Lung (tissue), 12 donors: ENCODE results near the gene SLC35D1. TPM values are rescaled to one million over a fixed set of nuclear protein-coding genes. Genes with fewer than 3 reads are reported as not detected.

Experiments
- ATAC-seq: fragments of 200-7000 bp; cut with Tn5 transposase; one replicate; pipeline ENCODE4 v1.9.1; 2020; ENCODE audit warnings: moderate number of reproducible peaks; ENCODE audit not compliant: insufficient read depth, low FRiP score
- DNase-seq, 3 donors: peaks; one replicate each; pipeline ENCODE4 v3.0.0-alpha.2; 2013 to 2017
- H3K27ac ChIP-seq, 2 donors: one replicate each; pipeline ENCODE4 v1.5.1; 2013; ENCODE audit warnings: mild to moderate bottlenecking in 2 of 2, moderate library complexity in 2 of 2, control low read depth in 1 of 2, inconsistent platforms in 1 of 2, low read depth in 1 of 2, low read length in 1 of 2
- H3K27me3 ChIP-seq, 3 donors: one replicate each; pipeline ENCODE4 v1.5.1; 2013; ENCODE audit warnings: low read length in 2 of 3; ENCODE audit not compliant: control insufficient read depth in 3 of 3, insufficient read depth in 3 of 3
- H3K36me3 ChIP-seq, 4 donors: one replicate each; pipeline ENCODE4 v1.5.1; 2013; ENCODE audit warnings: low read length in 4 of 4, mild to moderate bottlenecking in 1 of 4, moderate library complexity in 1 of 4; ENCODE audit not compliant: control insufficient read depth in 4 of 4, insufficient read depth in 4 of 4
- H3K4me1 ChIP-seq, 5 donors: one replicate each; pipeline ENCODE4 v1.5.1; 2013; ENCODE audit warnings: low read length in 5 of 5, mild to moderate bottlenecking in 2 of 5, moderate library complexity in 1 of 5; ENCODE audit not compliant: control insufficient read depth in 5 of 5, insufficient read depth in 5 of 5
- H3K4me3 ChIP-seq: one replicate; pipeline ENCODE4 v1.5.1; 2013; ENCODE audit warnings: mild to moderate bottlenecking, control low read depth, moderate library complexity
- H3K9ac ChIP-seq, 2 donors: one replicate each; pipeline ENCODE4 v1.5.1; 2013; ENCODE audit warnings: low read length in 2 of 2, control low read depth in 1 of 2; ENCODE audit not compliant: insufficient read depth in 1 of 2
- H3K9me3 ChIP-seq, 4 donors: one replicate each; pipeline ENCODE4 v1.5.1; 2013; ENCODE audit warnings: low read length in 3 of 4, mild to moderate bottlenecking in 1 of 4, moderate library complexity in 1 of 4; ENCODE audit not compliant: control insufficient read depth in 4 of 4, insufficient read depth in 3 of 4
- CTCF ChIP-seq: IDR thresholded peaks from 2 replicates; pipeline ENCODE4 v1.5.1; 2012; ENCODE audit warnings: mild to moderate bottlenecking; ENCODE audit errors: control extremely low read depth, extremely low read depth
- WGBS, 2 donors: extraction: QIAGEN DNeasy Blood & Tissue Kit; methylation state at CpG; one replicate each; pipeline ENCODE4 v1.1.7; 2013; 5-methylcytosine and 5-hydroxymethylcytosine counted together
- polyA plus RNA-seq, 2 donors: library from polyadenylated mRNA; stranded (reverse); fragments of 200-250 nt; gene quantifications; one replicate each; pipeline ENCODE4 v1.2.1, GENCODE V29; 2013
- total RNA-seq, 2 donors: library from RNA; depleted of rRNA in 1 of 2; stranded (reverse); fragments of >200 nt in 1 of 2; gene quantifications; one replicate each; pipeline ENCODE4 v1.2.1, GENCODE V29; 2014 to 2021
- donor health status: control.
- donor health status: control.
- donor health status: Bipolar disorder and iron deficiency.
- donor health status: healthy.
- donor health status: DM: yes; HTN: yes; CAD: no.

The SLC35D1 gene
- total and polyA plus RNA-seq, 4 donors: 1.5 to 13.2 (median 5.7) TPM

- peaks cover 0 to 16% (median 3%) of the 10 kb centered on the region in 5 donors for H3K4me1 ChIP-seq
- H3K9ac ChIP-seq: peak overlapping the region; percentile 60 to 80
- 0% methylated on average over 23 to 34 of the region's 34 CpGs for WGBS, 2 donors
- H3K9me3 ChIP-seq: no peaks in the 10 kb centered on the region
- DNase-seq (peak in 2 of 3 donors; percentile 71 to 76), ATAC-seq (peak; percentile 74)
- H3K36me3 ChIP-seq: peaks cover 2 to 11% (median 3%) of the 10 kb centered on the region in 4 donors
- peak overlapping the region; percentile 96 to 99 for H3K27ac ChIP-seq
- no peak for TF ChIP-seq CTCF
- peak overlapping the region; percentile 89 for H3K4me3 ChIP-seq
- H3K27me3 ChIP-seq: peaks cover 0 to 39% (median 2%) of the 10 kb centered on the region in 3 donors
These were observed 488 bp downstream of the SLC35D1 start for GRCh38 chr1:67053535-67053784.

GRCh38 chr1:67052741-67053534 lies 1.0 kb downstream of the SLC35D1 start:
- peak overlapping the region; percentile 60 to 80 for H3K9ac ChIP-seq
- peak overlapping the region; percentile 96 to 99 for H3K27ac ChIP-seq
- H3K4me1 ChIP-seq: peaks cover 0 to 16% (median 3%) of the 10 kb centered on the region in 5 donors
- WGBS, 2 donors: 6% methylated on average over 25 of the region's 25 CpGs
- DNase-seq: peak; percentile 39 to 70 (median 47)
- peaks cover 0 to 39% (median 2%) of the 10 kb centered on the region in 3 donors for H3K27me3 ChIP-seq
- no peak for TF ChIP-seq CTCF
- peak; percentile 1 for ATAC-seq
- H3K9me3 ChIP-seq: no peaks in the 10 kb centered on the region
- H3K4me3 ChIP-seq: peak overlapping the region; percentile 89
- peaks cover 3 to 12% (median 7%) of the 10 kb centered on the region in 4 donors for H3K36me3 ChIP-seq

GRCh38 chr1:67051196-67051595 lies 2.8 kb downstream of the SLC35D1 start:
- ATAC-seq (no peak), DNase-seq (no peak)
- 77% methylated on average over 4 of the region's 4 CpGs for WGBS, 2 donors
- Histone ChIP-seq H3K9me3 (no peaks in the 10 kb centered on the region), H3K9ac (no peak overlapping the region), H3K4me3 (no peak overlapping the region), H3K27me3 (peaks cover 0 to 36% (median under 1%) of the 10 kb centered on the region in 3 donors), H3K27ac (no peak overlapping the region), H3K36me3 (peaks cover 3 to 17% (median 10%) of the 10 kb centered on the region in 4 donors), H3K4me1 (peaks cover 0 to 16% (median 3%) of the 10 kb centered on the region in 5 donors)
- TF ChIP-seq CTCF: no peak
